NCI-H1417 treated with DMSO at 0.1 percent for 48 hours (cell line): ENCODE measurements around the gene MTHFD1L.
"Not testable (repeated sequence)": the region's sequence is repeated elsewhere in the genome, so short reads cannot be mapped to it uniquely, and the experiment has no call there.

Experiments
- DNase-seq: peaks from one replicate; lab custom pipeline; 2025; lab: John Stamatoyannopoulos, UW

Gene MTHFD1L

GRCh38 chr6:151095538-151096254 lies 230.2 kb downstream of the MTHFD1L start:
- DNase-seq = no peak

- no peak for DNase-seq
These were observed 230.7 kb downstream of the MTHFD1L start for GRCh38 chr6:151096255-151096612.

GRCh38 chr6:151096691-151097606 lies 231.4 kb downstream of the MTHFD1L start:
- DNase-seq = no peak

- DNase-seq = no peak
These were observed 232.7 kb downstream of the MTHFD1L start for GRCh38 chr6:151098166-151098565.

- no peak for DNase-seq
These were observed 234.8 kb downstream of the MTHFD1L start for GRCh38 chr6:151100326-151100725.

- DNase-seq = no peak
These were observed 235.8 kb downstream of the MTHFD1L start for GRCh38 chr6:151101161-151101815.

- DNase-seq = no peak
These were observed 236.6 kb downstream of the MTHFD1L start for GRCh38 chr6:151101816-151102694.

GRCh38 chr6:151103266-151103665 lies 237.8 kb downstream of the MTHFD1L start:
- no peak for DNase-seq

- DNase-seq = no peak
These were observed 242.5 kb downstream of the MTHFD1L start for GRCh38 chr6:151107897-151108427.

GRCh38 chr6:151108548-151108947 lies 243.0 kb downstream of the MTHFD1L start:
- no peak for DNase-seq

GRCh38 chr6:151109361-151109760 lies 243.9 kb downstream of the MTHFD1L start:
- no peak for DNase-seq

GRCh38 chr6:151109869-151110575 lies 244.5 kb downstream of the MTHFD1L start:
- no peak for DNase-seq

- no peak for DNase-seq
These were observed 245.0 kb downstream of the MTHFD1L start for GRCh38 chr6:151110576-151110905.

- DNase-seq = no peak
These were observed 246.2 kb downstream of the MTHFD1L start for GRCh38 chr6:151111670-151112069.

GRCh38 chr6:151112130-151112529 lies 246.6 kb downstream of the MTHFD1L start:
- no peak for DNase-seq

- not testable (repeated sequence) for DNase-seq
These were observed 247.4 kb downstream of the MTHFD1L start for GRCh38 chr6:151112884-151113283.

- no peak for DNase-seq
These were observed 248.1 kb downstream of the MTHFD1L start for GRCh38 chr6:151113641-151114040.

GRCh38 chr6:151118461-151119123 lies 253.1 kb downstream of the MTHFD1L start:
- DNase-seq = no peak

- DNase-seq = no peak
These were observed 254.5 kb downstream of the MTHFD1L start for GRCh38 chr6:151119823-151120524.

- DNase-seq = no peak
These were observed 256.4 kb downstream of the MTHFD1L start for GRCh38 chr6:151121900-151122299.
